Stimulated activated CD4-positive, alpha-beta T cell treated with anti-CD3 and anti-CD28 coated beads, Interleukin-4, amount 100 ng/mL, for 4 hours (primary cell): ENCODE measurements around the gene EYA2.

Experiments
- DNase-seq, 2 experiments: peaks; one replicate each; pipeline ENCODE4 v3.0.0-alpha.2; 2020

Gene EYA2

DNA sequence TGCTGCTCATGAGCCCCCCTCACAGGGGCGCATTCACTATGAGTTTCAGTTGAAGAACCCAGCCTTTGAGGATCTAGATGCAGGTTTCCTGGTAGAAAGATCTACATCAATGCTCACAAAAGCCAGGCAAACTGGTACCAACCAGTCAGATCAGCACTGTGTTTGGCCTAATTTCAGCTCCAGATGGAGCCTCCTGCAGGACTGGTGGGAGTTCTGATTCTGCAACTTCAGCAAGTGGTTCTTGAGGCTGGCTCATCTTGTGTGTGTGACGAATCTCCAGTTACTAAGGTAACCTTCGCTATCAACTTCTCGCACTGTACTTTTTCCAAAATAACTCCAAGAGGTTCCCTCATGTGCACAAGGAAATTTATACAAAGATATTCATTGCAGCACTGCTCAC lies 343.1 kb downstream of the EYA2 start:
- DNase-seq = no peak
